22Rv1 (cell line): Measurements from ENCODE around the gene NUP93.

ENCODE experiments used
- H3K27ac ChIP-seq: fragments of 450-650 bp; 2 replicates; pipeline ENCODE4 v1.5.1; 2017
- CTCF ChIP-seq: fragments of 450-650 bp; IDR thresholded peaks from 2 replicates; pipeline ENCODE4 v1.5.1; 2017; ENCODE audit warnings: mild to moderate bottlenecking
- ZFX ChIP-seq: fragments of 450-650 bp; IDR thresholded peaks from 2 replicates; pipeline ENCODE4 v1.6.1; 2017; ENCODE audit warnings: antibody characterized with exemption, borderline replicate concordance

The NUP93 gene

DNA sequence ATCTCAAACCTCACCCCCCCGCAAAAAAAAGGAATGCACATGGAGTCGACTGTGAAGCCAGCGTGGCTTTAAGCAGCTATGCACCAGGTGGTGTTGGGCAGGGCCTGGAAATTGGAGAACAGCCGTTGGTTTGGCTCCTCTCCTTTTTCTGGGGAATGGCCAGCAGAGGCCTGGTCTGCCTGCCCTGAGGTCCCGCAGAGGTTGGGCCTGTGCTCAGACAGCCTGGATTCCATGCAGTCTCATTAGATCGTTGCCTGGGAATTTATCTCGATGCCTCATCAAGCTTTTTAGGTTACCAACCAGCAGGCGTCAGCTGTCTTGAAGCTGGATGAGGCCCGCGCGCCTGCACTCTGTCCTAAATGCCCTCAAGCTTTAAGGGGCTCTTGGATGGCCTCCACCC is 144.9 kb downstream of the NUP93 start:
- no peak for TF ChIP-seq ZFX
- TF ChIP-seq CTCF, result no peak
- no peak overlapping the region for H3K27ac ChIP-seq

DNA sequence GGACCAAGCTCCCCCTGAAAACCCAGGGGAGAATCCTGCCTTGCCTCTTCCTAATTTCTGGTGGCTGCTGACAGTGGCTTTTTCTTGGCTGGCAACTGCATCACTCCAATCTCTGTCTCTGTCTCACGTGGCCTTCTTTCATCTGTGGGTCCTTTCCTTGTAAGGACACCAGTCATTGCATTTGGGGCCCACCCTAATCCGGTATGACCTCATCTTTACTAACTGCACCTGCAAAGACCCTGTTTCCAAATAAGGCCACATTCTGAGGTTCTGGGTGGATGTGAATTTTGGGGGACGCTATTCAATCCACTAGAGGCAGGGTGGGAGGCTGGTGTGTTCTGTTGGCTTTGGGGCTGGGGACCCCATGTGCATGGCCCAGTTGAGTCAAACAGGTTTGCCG is 146.1 kb downstream of the NUP93 start:
- TF ChIP-seq ZFX, result no peak
- TF ChIP-seq CTCF, result no peak
- no peak overlapping the region for H3K27ac ChIP-seq

GRCh38 chr16:56877486-56878182 is 147.7 kb downstream of the NUP93 start:
- H3K27ac ChIP-seq, result no peak overlapping the region
- TF ChIP-seq CTCF (no peak), ZFX (no peak)

GRCh38 chr16:56878282-56878854 is 148.4 kb downstream of the NUP93 start:
- H3K27ac ChIP-seq, result no peak overlapping the region
- no peak for TF ChIP-seq ZFX
- no peak for TF ChIP-seq CTCF

DNA sequence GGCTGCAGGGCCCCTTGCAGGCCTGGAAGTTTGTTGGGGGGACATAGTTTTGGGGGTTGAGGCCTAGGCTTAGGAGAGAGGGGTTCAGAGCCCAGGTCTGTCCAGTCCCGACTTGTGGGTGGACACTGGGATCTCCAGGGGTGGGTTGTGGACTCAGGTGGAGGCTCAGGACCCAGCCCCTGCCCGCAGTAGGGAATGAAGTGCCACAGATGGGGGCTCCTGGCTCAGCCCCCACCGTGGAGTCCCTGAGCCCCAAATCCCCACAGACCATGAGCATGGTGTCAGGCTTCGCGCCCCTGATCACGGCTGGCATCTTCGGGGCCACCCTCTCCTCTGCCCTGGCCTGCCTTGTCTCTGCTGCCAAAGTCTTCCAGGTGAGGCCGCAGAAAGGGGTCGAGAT is 149.3 kb downstream of the NUP93 start:
- H3K27ac ChIP-seq, result no peak overlapping the region
- TF ChIP-seq CTCF (no peak), ZFX (no peak)

DNA sequence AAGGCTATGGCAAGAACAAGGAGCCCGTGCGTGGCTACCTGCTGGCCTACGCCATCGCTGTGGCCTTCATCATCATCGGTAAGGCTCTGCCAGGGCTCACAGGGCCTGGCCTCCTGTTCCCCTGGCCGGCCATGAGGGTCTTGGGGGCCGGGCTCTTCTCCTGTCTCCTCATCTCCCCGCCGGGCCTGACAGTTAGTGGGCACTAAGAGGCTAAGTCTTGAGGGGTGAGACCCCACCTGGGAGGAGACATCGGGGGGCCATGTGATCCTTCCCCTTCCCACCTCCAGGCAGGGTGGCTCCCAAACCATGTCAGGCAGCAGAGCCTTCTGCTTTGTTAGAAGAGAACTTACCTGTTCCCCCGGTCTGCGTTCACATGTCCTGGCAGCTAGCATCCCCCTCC is 150.2 kb downstream of the NUP93 start:
- no peak overlapping the region for H3K27ac ChIP-seq
- TF ChIP-seq CTCF (no peak), ZFX (no peak)

GRCh38 chr16:56880685-56881084 is 150.8 kb downstream of the NUP93 start:
- TF ChIP-seq CTCF, result no peak
- no peak for TF ChIP-seq ZFX
- no peak overlapping the region for H3K27ac ChIP-seq
